Stimulated activated CD8-positive, alpha-beta memory T cell treated with anti-CD3 and anti-CD28 coated beads, Interleukin-4, amount 100 ng/mL, for 1 hour (primary cell): Measurements from ENCODE around the gene NRP2.

Experiments
- DNase-seq, 2 donors: peaks; one replicate each; pipeline ENCODE4 v3.0.0-alpha.2; 2020; ENCODE audit warnings: low read depth in 2 of 2, low spot score in 1 of 2

Gene NRP2

DNA sequence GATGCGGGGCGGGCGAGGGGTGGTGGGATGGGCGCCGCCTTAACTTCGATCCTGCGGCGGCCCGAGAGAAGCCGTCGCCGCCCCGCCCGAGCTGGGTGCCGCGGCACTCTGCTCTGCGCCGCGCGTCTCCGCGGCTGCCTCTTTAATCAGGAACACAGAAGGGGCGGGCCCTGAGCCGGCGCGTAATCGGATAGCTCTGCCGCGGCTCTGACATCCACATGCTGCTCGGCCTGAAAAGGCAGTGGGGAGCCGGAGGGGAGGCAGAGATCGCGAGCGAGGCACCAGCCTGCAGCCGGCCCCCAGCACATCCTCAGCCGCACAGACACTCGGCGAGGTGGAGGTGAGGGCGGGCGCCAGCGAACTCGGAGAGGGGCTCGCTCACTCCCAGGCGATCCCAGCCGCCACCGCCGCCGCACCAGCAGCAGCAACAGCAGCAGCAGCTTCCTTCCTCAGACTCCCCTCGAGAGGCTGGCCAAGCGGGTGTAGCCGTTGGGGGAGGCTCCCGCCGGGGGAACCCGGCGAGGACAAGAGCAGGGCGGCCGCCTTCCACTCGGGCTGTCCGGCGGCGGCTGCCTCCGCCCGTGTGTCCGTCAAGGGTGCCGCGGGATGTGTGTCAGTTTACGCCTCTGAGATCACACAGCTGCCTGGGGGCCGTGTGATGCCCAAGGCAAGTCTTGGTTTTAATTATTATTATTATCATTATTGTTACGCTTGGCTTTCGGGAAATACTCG is at the start of gene NRP2:
NRP2 (plus strand) TSS at position 263 of the 732 bp plus-strand sequence. CDS start 790 bp downstream, outside the sequence.
- DNase-seq = no peak

GRCh38 chr2:205633994-205634393 is 48.3 kb upstream of the NRP2 start:
- no peak for DNase-seq

DNA sequence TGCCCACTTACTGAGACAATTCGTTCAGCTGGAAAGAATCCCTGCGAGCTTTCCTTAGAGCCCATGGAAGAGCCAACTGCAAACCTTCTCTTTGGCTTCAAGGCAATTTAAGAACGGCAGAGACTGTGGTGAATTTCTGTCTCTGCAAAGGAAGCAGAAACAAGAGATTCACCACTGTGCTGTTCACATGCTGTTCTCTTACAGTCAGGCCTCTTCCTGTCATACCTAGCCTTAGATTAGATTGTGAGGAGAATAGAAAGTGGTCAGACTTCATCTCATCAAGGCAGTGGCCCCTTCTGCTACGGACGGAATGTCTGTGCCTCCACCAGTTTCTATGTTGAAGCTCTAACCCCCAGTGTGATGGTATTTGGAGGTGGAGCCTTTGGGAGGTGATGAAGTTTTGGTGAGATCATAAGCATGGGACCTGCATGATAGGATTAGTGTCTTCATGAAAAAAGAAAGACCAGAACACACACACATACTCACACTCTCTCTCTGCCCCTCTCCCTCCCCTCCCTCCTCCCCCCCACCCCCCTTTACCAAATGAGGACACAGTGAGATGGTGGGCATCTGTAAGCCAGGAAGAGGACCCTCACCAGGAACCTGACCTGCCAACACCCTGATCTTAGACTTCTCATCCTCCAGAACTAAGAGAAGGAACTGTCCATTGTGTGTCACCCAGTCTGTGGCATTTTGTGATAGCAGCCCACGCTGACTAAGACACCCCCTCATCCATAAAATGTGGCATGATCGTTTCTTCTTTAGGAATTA is 45.6 kb upstream of the NRP2 start:
- no peak for DNase-seq

- DNase-seq = no peak
Measured at GRCh38 chr2:205637320-205637602, 45.0 kb upstream of the NRP2 start.

DNA sequence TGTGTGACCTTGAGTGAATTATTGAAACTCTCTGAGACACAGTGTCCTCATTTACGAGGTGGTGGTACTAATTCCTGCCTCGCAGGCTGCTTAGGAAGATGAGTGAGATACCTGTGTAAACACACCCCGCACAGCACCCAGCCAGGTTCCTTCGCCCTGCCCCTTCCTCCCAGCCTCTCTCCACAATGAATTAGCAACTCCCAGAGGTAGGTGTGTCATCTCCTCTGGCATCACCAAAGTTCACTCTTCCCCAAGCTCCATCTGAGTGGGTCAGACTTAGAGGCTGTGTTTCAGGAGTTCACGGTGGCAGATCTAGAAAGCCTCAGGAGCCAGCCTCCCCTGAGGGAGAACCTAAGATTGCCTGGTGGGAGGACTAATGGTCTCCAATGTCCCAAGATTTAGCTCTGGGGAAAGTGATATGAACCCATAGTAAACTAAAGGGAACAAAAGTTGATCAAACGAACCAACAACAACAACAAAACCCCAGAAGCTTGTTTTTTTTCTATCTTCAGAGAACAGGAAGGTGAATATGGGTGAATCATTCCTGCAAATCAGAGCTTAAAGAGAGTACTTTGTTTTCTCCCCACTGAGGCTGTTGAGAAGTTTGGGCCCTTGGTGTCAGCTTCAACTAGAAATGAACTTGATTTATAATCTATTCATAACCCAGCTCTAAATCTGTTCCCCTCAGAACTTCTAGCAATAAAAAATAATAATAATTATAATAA is 44.4 kb upstream of the NRP2 start:
- no peak for DNase-seq

DNA sequence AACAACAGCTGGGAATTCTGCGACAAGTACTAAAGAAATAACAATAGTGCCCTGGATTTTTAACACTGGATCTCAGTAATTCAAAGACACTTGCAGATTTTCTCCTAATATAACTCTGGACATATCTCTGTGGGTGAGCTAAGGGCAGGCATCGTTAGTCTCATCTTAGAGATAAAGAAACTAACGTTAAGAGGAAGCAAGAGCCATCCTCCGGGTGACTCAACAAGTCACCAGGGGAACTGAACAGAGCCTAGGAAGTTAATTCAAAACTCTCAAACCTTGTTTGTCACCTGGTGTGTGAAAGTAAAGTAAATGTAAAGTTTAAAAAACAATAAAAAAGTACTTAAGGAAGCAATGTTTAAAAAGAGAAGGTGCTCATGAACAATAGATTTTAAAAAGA is 41.6 kb upstream of the NRP2 start:
- DNase-seq = no peak

- no peak for DNase-seq
Measured at GRCh38 chr2:205642599-205643356, 39.5 kb upstream of the NRP2 start.

GRCh38 chr2:205643391-205643885 is 38.9 kb upstream of the NRP2 start:
- DNase-seq = no peak

DNA sequence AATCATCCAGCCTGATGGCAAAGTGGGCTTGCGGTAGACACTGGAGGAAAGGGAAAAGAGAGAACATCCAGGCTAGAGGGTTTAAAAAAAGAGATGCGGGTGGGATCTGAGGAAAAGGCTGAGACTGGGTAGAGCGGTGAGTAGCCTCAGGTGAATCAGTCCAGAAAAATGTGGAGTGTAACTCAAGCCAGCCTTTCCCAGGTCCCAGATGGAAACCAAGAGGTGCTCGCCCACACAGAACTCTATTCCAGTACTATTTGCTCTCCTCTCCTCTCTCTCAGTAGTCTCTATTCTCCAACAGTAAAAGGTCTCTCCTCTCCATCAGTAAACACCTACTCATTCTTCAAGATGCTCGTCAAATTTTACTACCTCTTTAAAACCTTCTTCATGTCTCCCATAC is 38.3 kb upstream of the NRP2 start:
- DNase-seq = no peak

- no peak for DNase-seq
Measured at GRCh38 chr2:205646680-205647079, 35.6 kb upstream of the NRP2 start.

GRCh38 chr2:205650450-205650849 is 31.9 kb upstream of the NRP2 start:
- no peak for DNase-seq

GRCh38 chr2:205650931-205651330 is 31.4 kb upstream of the NRP2 start:
- no peak for DNase-seq

DNA sequence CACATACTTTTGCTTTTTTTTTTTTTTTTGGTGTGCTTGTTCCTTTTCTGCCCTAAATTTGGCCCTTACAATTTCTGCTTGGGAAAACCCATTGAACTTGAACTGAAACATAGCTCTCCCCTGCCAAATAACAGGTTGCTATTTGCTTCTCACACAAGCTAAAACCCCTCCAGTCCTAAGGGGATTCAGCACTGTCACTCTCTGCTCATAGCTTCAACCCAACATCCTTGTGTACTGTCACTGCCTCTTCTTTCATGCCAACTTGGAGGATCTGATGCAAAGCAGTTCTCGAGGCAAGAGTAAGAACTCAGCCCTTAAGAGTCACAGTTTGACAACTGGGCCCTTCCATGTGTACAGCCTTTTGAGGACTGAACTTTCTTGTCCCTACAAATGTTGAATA is 30.6 kb upstream of the NRP2 start:
- DNase-seq = no peak

GRCh38 chr2:205654878-205655605 is 27.3 kb upstream of the NRP2 start:
- no peak for DNase-seq

- DNase-seq = no peak
Measured at GRCh38 chr2:205655779-205656456, 26.4 kb upstream of the NRP2 start.

DNA sequence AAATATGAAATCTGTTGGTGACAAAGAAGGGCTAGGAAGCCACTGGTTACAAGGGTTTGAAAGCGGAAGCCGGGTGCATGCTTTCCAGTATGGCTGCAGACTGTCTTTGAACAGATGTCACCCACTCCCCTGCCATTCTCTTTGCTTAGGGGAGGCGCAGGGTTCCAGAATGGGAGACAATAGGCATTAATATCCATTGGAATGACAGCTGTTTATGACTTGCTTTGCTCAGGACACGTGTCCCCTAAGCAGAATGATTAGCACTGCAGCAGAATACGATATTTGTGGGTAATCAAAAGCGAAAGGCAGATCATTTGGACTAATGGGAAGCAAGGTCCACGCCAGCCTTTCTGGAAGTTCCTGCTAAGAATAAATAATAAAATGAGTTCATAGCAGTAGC is 25.8 kb upstream of the NRP2 start:
- no peak for DNase-seq

- no peak for DNase-seq
Measured at GRCh38 chr2:205656941-205657340, 25.4 kb upstream of the NRP2 start.

- DNase-seq = no peak
Measured at GRCh38 chr2:205657579-205657978, 24.7 kb upstream of the NRP2 start.

GRCh38 chr2:205658068-205658467 is 24.2 kb upstream of the NRP2 start:
- no peak for DNase-seq

- no peak for DNase-seq
Measured at GRCh38 chr2:205658572-205658971, 23.7 kb upstream of the NRP2 start.
